Right lobe of liver (tissue), 4 donors: ENCODE measurements around the gene CEP170B.

Source experiments
- CTCF ChIP-seq, 4 donors: fragments of 200-600 bp in 3 of 4; fragments of 450-650 bp in 1 of 4; IDR thresholded peaks; one replicate each; pipeline versions ENCODE4 v1.5.1 to v1.8.0; 2016 to 2022; ENCODE audit warnings: antibody characterized with exemption in 4 of 4, mild to moderate bottlenecking in 2 of 4
- POLR2A ChIP-seq: fragments of 450-650 bp; IDR thresholded peaks from one replicate; pipeline ENCODE4 v1.6.1; 2017; ENCODE audit warnings: antibody characterized with exemption, mild to moderate bottlenecking
- donor health status: DM: no; HTN: no; CAD: no.
- donor health status: DM: no; HTN: no; CAD: no.
- donor health status: DM: no; HTN: yes; CAD: no.

DNA sequence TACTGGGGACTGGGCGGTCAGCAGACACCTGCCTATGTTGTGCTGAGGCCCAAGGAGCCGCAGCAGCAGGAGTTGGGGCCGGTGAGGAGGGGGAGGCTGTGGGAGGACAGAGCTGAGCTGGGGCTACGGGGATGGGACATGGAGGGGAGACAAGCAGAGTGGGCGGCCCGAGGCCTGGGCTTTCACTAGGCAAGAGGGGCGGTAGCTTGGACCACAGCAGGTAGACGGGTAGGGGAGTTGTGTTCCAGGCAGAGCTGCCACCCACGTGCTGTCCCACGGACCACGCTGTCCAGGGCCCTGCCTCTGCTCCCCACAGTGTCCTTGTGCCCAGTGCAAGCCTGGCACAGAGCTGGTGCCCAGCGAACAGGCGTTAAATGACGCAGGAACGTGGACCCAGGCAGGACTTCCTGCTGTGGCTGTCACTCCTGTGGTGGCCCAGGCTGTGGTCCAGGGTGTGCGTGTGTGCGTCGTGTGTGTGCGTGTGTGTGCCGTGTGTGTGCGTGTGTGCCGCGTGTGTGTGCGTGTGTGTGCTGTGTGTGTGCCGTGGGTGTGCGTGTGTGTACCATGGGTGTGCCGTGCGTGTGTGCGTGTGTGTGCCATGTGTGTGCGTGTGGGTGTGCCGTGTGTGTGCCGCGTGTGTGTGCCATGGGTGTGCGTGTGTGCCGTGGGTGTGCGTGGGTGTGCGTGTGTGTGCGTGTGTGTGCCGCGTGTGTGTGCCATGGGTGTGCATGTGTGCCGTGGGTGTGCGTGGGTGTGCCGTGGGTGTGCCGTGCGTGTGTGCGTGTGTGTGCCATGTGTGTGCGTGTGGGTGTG, 6.8 kb downstream of the CEP170B start:
- no peak for TF ChIP-seq CTCF (IDR thresholded peaks at IDR 0.05)
- no peak for TF ChIP-seq POLR2A
